Neuron (in vitro differentiated cells): ENCODE measurements around the gene TMEM201.
"Not testable (repeated sequence)": the region's sequence is repeated elsewhere in the genome, so short reads cannot be mapped to it uniquely, and the experiment has no call there.

ENCODE experiments used
- H2AFZ ChIP-seq: one replicate; pipeline ENCODE4 v1.6.1; 2013; ENCODE audit warnings: low read depth, mild to moderate bottlenecking, inconsistent platforms, low read length, moderate library complexity
- H3K27me3 ChIP-seq: one replicate; pipeline ENCODE4 v1.6.1; 2013; ENCODE audit warnings: low read length; ENCODE audit not compliant: insufficient read depth
- H3K36me3 ChIP-seq: one replicate; pipeline ENCODE4 v1.6.1; 2013; ENCODE audit warnings: low read length; ENCODE audit not compliant: insufficient read depth
- H3K4me1 ChIP-seq: one replicate; pipeline ENCODE4 v1.6.1; 2013; ENCODE audit warnings: low read length; ENCODE audit not compliant: insufficient read depth
- H3K4me3 ChIP-seq: 2 replicates; pipeline ENCODE4 v1.5.1; 2013; ENCODE audit warnings: mild to moderate bottlenecking, low read length, moderate library complexity
- H3K9me3 ChIP-seq: one replicate; pipeline ENCODE4 v1.6.1; 2013; ENCODE audit warnings: low read length

Gene TMEM201

DNA sequence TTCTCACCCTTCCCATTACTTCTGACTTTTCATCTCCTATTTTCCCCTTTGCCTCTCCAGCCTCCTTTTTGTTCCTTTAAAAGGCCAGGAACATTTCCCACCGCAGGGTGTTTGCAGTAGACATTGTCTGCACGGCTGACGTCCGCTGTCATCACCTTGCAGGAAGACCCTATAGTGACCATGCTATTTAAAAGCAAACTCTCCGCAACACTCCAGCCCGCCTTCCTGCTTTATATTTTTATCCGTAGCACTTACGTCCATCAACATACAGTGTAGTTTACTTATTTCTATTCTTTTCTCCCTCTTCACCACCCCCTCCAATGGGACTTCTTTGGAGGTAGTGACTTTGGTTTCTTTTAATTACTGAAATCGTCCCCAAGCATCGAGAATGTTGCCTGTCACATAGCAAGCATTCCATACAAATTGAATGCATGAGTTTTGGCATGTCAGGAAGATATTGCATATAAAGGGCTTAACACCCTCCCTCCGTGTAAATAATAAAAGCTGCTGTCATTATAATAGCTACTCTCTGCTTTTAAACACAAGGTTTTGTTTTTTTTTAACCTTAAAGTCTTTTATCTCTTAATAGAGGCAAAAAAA is 29.7 kb upstream of the TMEM201 start:
- H3K4me1 ChIP-seq, result peaks cover 17% of the 10 kb centered on the region
- no peaks in the 10 kb centered on the region for H3K27me3 ChIP-seq
- no peak overlapping the region for H2AFZ ChIP-seq
- peaks cover 2% of the 10 kb centered on the region for H3K9me3 ChIP-seq
- H3K36me3 ChIP-seq, result peaks cover 39% of the 10 kb centered on the region
- H3K4me3 ChIP-seq, result no peak overlapping the region

DNA sequence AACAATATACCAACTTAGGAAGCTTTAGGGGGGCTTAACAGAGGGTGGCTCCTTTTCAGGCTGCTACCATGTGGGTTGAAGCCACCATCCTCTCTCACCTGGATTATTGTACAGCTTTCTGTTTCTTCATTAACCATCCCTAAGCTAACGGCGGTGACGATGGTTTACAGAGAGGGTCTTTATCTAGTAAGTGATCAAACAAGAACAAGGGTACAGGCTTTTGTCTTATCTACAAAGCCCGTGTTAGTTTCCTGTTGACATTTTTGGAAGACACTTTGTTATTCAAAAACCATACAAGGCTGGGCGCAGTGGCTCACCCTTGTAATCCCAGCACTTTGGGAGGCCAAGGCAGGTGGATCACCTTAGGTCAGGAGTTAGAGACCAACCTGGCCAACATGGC is 29.0 kb upstream of the TMEM201 start:
- no peak overlapping the region for H3K4me3 ChIP-seq
- no peak overlapping the region for H2AFZ ChIP-seq
- H3K4me1 ChIP-seq, result peaks cover 17% of the 10 kb centered on the region
- H3K27me3 ChIP-seq, result no peaks in the 10 kb centered on the region
- H3K9me3 ChIP-seq, result peaks cover 2% of the 10 kb centered on the region
- H3K36me3 ChIP-seq, result peaks cover 39% of the 10 kb centered on the region

GRCh38 chr1:9560090-9560489 is 28.6 kb upstream of the TMEM201 start:
- not testable (repeated sequence) for H3K9me3 ChIP-seq, H3K4me3 ChIP-seq, H2AFZ ChIP-seq, H3K27me3 ChIP-seq
- Histone ChIP-seq H3K36me3 (peaks cover 39% of the 10 kb centered on the region), H3K4me1 (peaks cover 17% of the 10 kb centered on the region)

DNA sequence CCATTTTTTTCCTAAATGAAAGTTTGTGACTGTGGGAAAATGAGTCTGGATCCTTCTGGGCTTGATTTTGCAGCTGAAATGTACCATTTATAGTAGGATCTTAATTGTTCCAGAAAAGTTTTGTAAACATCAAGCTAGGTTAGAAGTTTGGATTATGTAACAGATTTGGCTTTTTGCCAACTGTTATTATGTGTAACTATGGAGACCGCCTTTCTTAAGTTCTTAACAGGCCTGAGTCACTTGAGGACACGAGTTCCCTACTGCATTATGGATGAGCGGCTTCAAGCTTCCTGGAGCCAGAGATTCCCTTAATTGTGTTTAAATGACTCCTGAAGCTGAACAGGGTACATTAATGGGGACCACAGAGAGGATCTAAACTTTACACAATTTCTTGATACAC is 27.3 kb upstream of the TMEM201 start:
- peaks cover 17% of the 10 kb centered on the region for H3K4me1 ChIP-seq
- H2AFZ ChIP-seq, result no peak overlapping the region
- H3K9me3 ChIP-seq, result peaks cover 2% of the 10 kb centered on the region
- no peaks in the 10 kb centered on the region for H3K27me3 ChIP-seq
- peaks cover 29% of the 10 kb centered on the region for H3K36me3 ChIP-seq
- H3K4me3 ChIP-seq, result no peak overlapping the region

- Histone ChIP-seq H2AFZ (no peak overlapping the region), H3K4me1 (no peaks in the 10 kb centered on the region), H3K4me3 (no peak overlapping the region), H3K36me3 (peaks cover 37% of the 10 kb centered on the region), H3K27me3 (no peaks in the 10 kb centered on the region), H3K9me3 (no peaks in the 10 kb centered on the region)
Observed at GRCh38 chr1:9569267-9569666, 19.4 kb upstream of the TMEM201 start.

DNA sequence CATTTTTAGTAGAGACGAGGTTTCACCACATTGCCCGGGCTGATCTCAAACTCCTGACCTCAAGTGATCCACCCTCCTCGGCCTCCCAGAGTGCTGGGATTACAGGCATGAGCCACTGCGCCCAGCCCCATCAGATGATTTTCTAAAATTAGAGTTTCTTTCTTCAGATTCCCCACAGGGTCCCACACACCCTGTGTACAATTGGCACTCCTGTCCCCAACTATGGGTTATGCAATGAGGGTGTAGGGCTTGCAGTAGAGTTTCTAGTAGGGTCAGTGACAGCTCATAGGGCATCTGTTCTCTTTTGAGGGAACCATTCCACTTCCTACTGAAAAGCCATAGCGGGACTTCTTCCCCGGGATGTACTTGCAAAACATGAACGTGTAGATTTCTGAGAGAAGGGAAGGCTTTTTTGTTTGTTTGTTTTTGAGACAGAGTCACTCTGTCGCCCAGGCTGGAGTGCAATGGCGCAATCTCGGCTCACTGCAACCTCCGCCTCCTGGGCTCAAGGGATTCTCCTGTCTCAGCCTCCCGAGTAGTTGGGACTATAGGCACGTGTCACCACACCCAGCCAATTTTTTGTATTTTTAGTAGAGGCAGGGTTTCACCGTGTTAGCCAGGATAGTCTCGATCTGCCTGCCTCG is 17.7 kb upstream of the TMEM201 start:
- not testable (repeated sequence) for H3K9me3 ChIP-seq, H2AFZ ChIP-seq, H3K27me3 ChIP-seq, H3K4me1 ChIP-seq, H3K4me3 ChIP-seq
- H3K36me3 ChIP-seq, result peaks cover 44% of the 10 kb centered on the region

GRCh38 chr1:9573723-9574122 is 15.0 kb upstream of the TMEM201 start:
- Histone ChIP-seq H2AFZ (no peak overlapping the region), H3K27me3 (no peaks in the 10 kb centered on the region), H3K4me3 (no peak overlapping the region), H3K9me3 (no peaks in the 10 kb centered on the region), H3K36me3 (peaks cover 45% of the 10 kb centered on the region), H3K4me1 (no peaks in the 10 kb centered on the region)

GRCh38 chr1:9575486-9575885 is 13.2 kb upstream of the TMEM201 start:
- Histone ChIP-seq H3K36me3 (peaks cover 55% of the 10 kb centered on the region), H2AFZ (no peak overlapping the region), H3K4me1 (no peaks in the 10 kb centered on the region), H3K9me3 (no peaks in the 10 kb centered on the region), H3K4me3 (no peak overlapping the region), H3K27me3 (no peaks in the 10 kb centered on the region)

DNA sequence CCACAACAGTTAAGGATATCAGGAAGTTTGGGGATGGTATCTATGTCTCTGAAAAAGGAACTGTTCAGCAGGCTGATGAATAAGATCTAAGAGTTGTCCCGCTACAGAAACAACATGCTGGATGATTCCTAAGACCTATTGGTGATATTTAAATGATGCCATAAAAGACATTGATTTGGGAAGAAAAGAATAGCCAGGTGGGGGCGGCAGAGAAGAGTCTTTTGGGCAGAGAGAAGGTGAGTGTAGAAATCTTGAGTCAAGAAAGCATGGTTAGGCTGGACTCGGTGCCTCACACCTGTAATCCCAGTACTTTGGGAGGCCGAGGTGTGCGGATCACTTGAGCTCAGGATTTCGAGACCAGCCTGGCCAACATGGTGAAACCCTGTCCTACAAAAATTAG is 11.8 kb upstream of the TMEM201 start:
- H2AFZ ChIP-seq, result no peak overlapping the region
- H3K4me1 ChIP-seq, result no peaks in the 10 kb centered on the region
- H3K27me3 ChIP-seq, result no peaks in the 10 kb centered on the region
- no peak overlapping the region for H3K4me3 ChIP-seq
- peaks cover 59% of the 10 kb centered on the region for H3K36me3 ChIP-seq
- no peaks in the 10 kb centered on the region for H3K9me3 ChIP-seq

- no peaks in the 10 kb centered on the region for H3K27me3 ChIP-seq
- no peaks in the 10 kb centered on the region for H3K9me3 ChIP-seq
- no peaks in the 10 kb centered on the region for H3K4me1 ChIP-seq
- peaks cover 58% of the 10 kb centered on the region for H3K36me3 ChIP-seq
- no peak overlapping the region for H2AFZ ChIP-seq
- H3K4me3 ChIP-seq, result no peak overlapping the region
Observed at GRCh38 chr1:9577423-9577822, 11.3 kb upstream of the TMEM201 start.

DNA sequence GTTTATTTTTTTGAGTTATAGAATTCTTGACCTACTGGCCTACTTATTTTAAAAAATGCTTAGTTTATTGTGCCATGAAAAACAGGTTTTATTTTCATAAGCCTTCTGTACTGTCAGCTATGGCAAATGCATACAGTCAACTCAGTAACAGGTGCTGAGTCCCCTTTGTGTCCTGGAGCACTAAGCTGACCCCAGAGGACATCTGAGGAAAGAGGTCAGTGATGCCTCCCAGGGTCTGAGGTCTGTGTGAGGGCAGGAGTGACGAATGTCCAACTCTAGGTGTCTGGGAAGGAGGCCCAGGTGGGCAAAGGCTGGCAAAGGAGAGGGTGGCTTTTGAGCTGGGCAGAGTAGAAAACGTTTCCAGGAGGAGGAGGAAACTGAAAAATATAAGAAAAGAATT is 7.8 kb upstream of the TMEM201 start:
- Histone ChIP-seq H3K4me3 (no peak overlapping the region), H2AFZ (no peak overlapping the region), H3K36me3 (peaks cover 46% of the 10 kb centered on the region), H3K9me3 (no peaks in the 10 kb centered on the region), H3K4me1 (no peaks in the 10 kb centered on the region), H3K27me3 (no peaks in the 10 kb centered on the region)

- Histone ChIP-seq H3K36me3 (peaks cover 10% of the 10 kb centered on the region), H3K4me3 (no peak overlapping the region), H3K9me3 (no peaks in the 10 kb centered on the region), H3K4me1 (peaks cover 20% of the 10 kb centered on the region), H3K27me3 (no peaks in the 10 kb centered on the region), H2AFZ (no peak overlapping the region)
Observed at GRCh38 chr1:9586147-9586766, 2.5 kb upstream of the TMEM201 start.

DNA sequence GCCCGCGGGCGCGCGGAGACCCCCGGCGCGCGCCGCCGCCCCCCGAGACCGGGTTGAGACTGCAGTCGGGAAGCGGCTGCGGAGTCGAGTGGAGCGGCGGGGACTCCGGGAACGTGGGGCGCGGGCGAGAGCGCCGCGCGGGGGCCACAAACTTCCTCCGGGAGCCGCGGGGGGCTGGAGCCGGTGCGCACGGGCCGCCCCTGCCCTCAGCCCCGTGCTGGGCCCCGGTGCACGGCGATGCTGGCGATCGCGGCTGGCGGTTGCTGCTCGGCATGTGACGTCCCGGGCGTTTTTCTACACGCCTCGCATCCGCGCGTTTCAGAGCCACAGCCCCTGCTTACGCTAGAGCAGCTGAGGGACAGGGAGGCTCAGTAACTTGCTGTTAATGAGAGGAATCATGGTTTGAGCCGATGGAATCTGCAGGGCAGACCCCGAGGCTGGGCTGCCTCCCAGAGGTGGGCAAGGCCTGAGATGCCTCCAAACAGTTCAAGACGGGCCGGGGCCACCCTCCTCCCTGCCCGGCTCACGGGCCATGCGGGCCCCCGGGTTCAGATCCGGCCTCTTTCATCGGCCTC is 520 bp downstream of the TMEM201 start:
- Histone ChIP-seq H3K4me3 (peak overlapping the region; percentile 89), H3K36me3 (no peaks in the 10 kb centered on the region), H3K4me1 (peaks cover 48% of the 10 kb centered on the region), H2AFZ (no peak overlapping the region), H3K9me3 (no peaks in the 10 kb centered on the region), H3K27me3 (no peaks in the 10 kb centered on the region)
